H1 (cell line): ENCODE measurements around the gene PTPRR. TPM values are rescaled to one million over a fixed set of nuclear protein-coding genes. Genes with fewer than 3 reads are reported as not detected.

ENCODE experiments used
- CTCF ChIA-PET: fragments of 300-600 bp; sonication (Branson Sonifier 250); formaldehyde crosslinking; loops from one replicate; lab custom pipeline; 2021; ENCODE audit not compliant: partially characterized antibody; lab: Charles Lee
- POLR2A ChIA-PET: fragments of 300-600 bp; sonication (Branson Sonifier 250); formaldehyde crosslinking; loops from one replicate; lab custom pipeline; 2021; ENCODE audit warnings: inconsistent platforms; ENCODE audit not compliant: partially characterized antibody; lab: Charles Lee
- DNase-seq, 2 experiments: peaks; one replicate each; pipeline versions ENCODE4 v3.0.0 to v3.0.0-alpha.2; 2010 to 2022; ENCODE audit warnings: low spot score in 2 of 2, low read depth in 1 of 2, mixed read lengths in 1 of 2
- FAIRE-seq: peaks from 2 replicates; lab custom pipeline; 2011; peaks lifted over from hg19 to GRCh38; lab: Jason Lieb, UNC
- H2AFZ ChIP-seq: 2 replicates; pipeline ENCODE4 v1.8.1; 2012; ENCODE audit warnings: low read length, inconsistent platforms
- H2AK5ac ChIP-seq: 2 replicates; pipeline ENCODE4 v1.6.1; 2013; ENCODE audit warnings: low read depth, low read length
- H2BK120ac ChIP-seq: replicated peaks from 2 replicates; pipeline ENCODE3; 2013; ENCODE audit warnings: low read depth, low read length, inconsistent platforms
- H2BK12ac ChIP-seq: 2 replicates; pipeline ENCODE4 v1.6.1; 2013; ENCODE audit warnings: low read depth, low read length
- H2BK15ac ChIP-seq: 2 replicates; pipeline ENCODE4 v1.6.1; 2013; ENCODE audit warnings: low read length
- H2BK20ac ChIP-seq: 2 replicates; pipeline ENCODE4 v1.6.1; 2013; ENCODE audit warnings: low read length
- H2BK5ac ChIP-seq: 2 replicates; pipeline ENCODE4 v1.6.1; 2013; ENCODE audit warnings: low read depth, low read length
- H3K14ac ChIP-seq: 2 replicates; pipeline ENCODE4 v1.6.1; 2013; ENCODE audit warnings: inconsistent platforms; ENCODE audit not compliant: insufficient read length
- H3K18ac ChIP-seq: 2 replicates; pipeline ENCODE4 v1.6.1; 2013; ENCODE audit warnings: low read length; ENCODE audit errors: extremely low read depth
- H3K23ac ChIP-seq: 2 replicates; pipeline ENCODE4 v1.6.1; 2013; ENCODE audit warnings: inconsistent platforms; ENCODE audit not compliant: insufficient read length
- H3K23me2 ChIP-seq: 2 replicates; pipeline ENCODE4 v1.6.1; 2013; ENCODE audit warnings: low read depth, low read length
- H3K27ac ChIP-seq: 2 replicates; pipeline ENCODE4 v1.6.1; 2011; ENCODE audit warnings: low read depth, low read length, inconsistent platforms
- H3K27me3 ChIP-seq, 4 experiments: replicated peaks in 1 of 4; 1 replicate in 1 of 4; 2 replicates in 3 of 4; pipeline versions ENCODE4 v1.6.1 to v1.8.1; 2011 to 2013; ENCODE audit warnings: low read length in 3 of 4, mild to moderate bottlenecking in 3 of 4, inconsistent platforms in 2 of 4, mixed read lengths in 2 of 4, moderate library complexity in 1 of 4; ENCODE audit not compliant: control insufficient read depth in 3 of 4, insufficient read depth in 3 of 4; ENCODE audit errors: extremely low read depth in 1 of 4
- H3K36me3 ChIP-seq, 4 experiments: 2 replicates each; pipeline versions ENCODE4 v1.6.1 to v1.8.1; 2011 to 2013; ENCODE audit warnings: mild to moderate bottlenecking in 4 of 4, low read length in 3 of 4, moderate library complexity in 2 of 4, control low read depth in 1 of 4, inconsistent platforms in 1 of 4; ENCODE audit not compliant: insufficient read depth in 4 of 4, control insufficient read depth in 2 of 4
- H3K4ac ChIP-seq: replicated peaks from 2 replicates; pipeline ENCODE3; 2013; ENCODE audit warnings: low read length, low read depth, mixed read lengths, inconsistent platforms; ENCODE audit not compliant: insufficient read length
- H3K4me1 ChIP-seq, 4 experiments: replicated peaks in 1 of 4; 1 replicate in 1 of 4; 2 replicates in 3 of 4; pipeline versions ENCODE4 v1.6.1 to v1.8.1; 2011 to 2013; ENCODE audit warnings: low read length in 3 of 4, inconsistent platforms in 2 of 4, mixed read lengths in 1 of 4; ENCODE audit not compliant: insufficient read depth in 4 of 4, control insufficient read depth in 3 of 4
- H3K4me2 ChIP-seq, 2 experiments: 2 replicates each; pipeline versions ENCODE4 v1.6.1 to v1.8.1; 2011 to 2013; ENCODE audit warnings: low read depth in 2 of 2, low read length in 2 of 2, control low read depth in 1 of 2, inconsistent platforms in 1 of 2, mild to moderate bottlenecking in 1 of 2; ENCODE audit not compliant: insufficient read depth in 1 of 2
- H3K4me3 ChIP-seq, 4 experiments: fragments of 200-600, 300-600 bp in 1 of 4; sonication (generic), shearing (Covaris generic), sonication (Bioruptor Twin) in 1 of 4; 2 replicates each; pipeline versions ENCODE4 v1.5.1 to v1.8.1; 2011 to 2016; ENCODE audit warnings: low read length in 4 of 4, low read depth in 3 of 4, control low read depth in 2 of 4, inconsistent platforms in 2 of 4, mild to moderate bottlenecking in 2 of 4, mixed read lengths in 1 of 4, moderate library complexity in 1 of 4; ENCODE audit not compliant: insufficient read depth in 2 of 4; ENCODE audit errors: extremely low read depth in 1 of 4
- H3K56ac ChIP-seq: replicated peaks from 2 replicates; pipeline ENCODE3; 2013; ENCODE audit warnings: low read depth, mild to moderate bottlenecking, mixed read lengths, low read length, inconsistent platforms; ENCODE audit not compliant: insufficient read length
- H3K79me1 ChIP-seq: 2 replicates; pipeline ENCODE4 v1.6.1; 2013; ENCODE audit warnings: low read depth, low read length, control low read depth
- H3K79me2 ChIP-seq, 2 experiments: 2 replicates each; pipeline versions ENCODE4 v1.6.1 to v1.8.1; 2012 to 2013; ENCODE audit warnings: low read length in 2 of 2, mild to moderate bottlenecking in 2 of 2, inconsistent platforms in 1 of 2; ENCODE audit not compliant: insufficient read depth in 2 of 2, control insufficient read depth in 1 of 2
- H3K9ac ChIP-seq, 4 experiments: replicated peaks in 1 of 4; 1 replicate in 1 of 4; 2 replicates in 3 of 4; pipeline versions ENCODE4 v1.6.1 to v1.8.1; 2011 to 2013; ENCODE audit warnings: low read depth in 3 of 4, low read length in 3 of 4, control low read depth in 2 of 4, mild to moderate bottlenecking in 2 of 4, moderate library complexity in 2 of 4, inconsistent platforms in 1 of 4; ENCODE audit errors: extremely low read depth in 1 of 4
- H3K9me3 ChIP-seq, 2 experiments: 2 replicates each; pipeline versions ENCODE4 v1.6.1 to v1.8.1; 2012 to 2013; ENCODE audit warnings: mild to moderate bottlenecking in 2 of 2, moderate library complexity in 2 of 2, control low read depth in 1 of 2, inconsistent platforms in 1 of 2, low read depth in 1 of 2, low read length in 1 of 2, mixed read lengths in 1 of 2; ENCODE audit not compliant: insufficient read depth in 2 of 2
- H4K20me1 ChIP-seq, 2 experiments: replicated peaks in 1 of 2; 2 replicates each; pipeline versions ENCODE3 to v1.8.1; 2011 to 2013; ENCODE audit warnings: inconsistent platforms in 2 of 2, low read length in 2 of 2, mild to moderate bottlenecking in 1 of 2; ENCODE audit not compliant: insufficient read depth in 2 of 2, control insufficient read depth in 1 of 2
- H4K5ac ChIP-seq: 2 replicates; pipeline ENCODE4 v1.6.1; 2013; ENCODE audit warnings: low read length, low read depth, mixed read lengths, inconsistent platforms; ENCODE audit not compliant: insufficient read length
- H4K8ac ChIP-seq: 2 replicates; pipeline ENCODE4 v1.8.0; 2013; ENCODE audit warnings: mild to moderate bottlenecking, moderate library complexity, low read length, inconsistent platforms; ENCODE audit not compliant: insufficient read depth; ENCODE audit errors: extremely low read depth
- H4K91ac ChIP-seq: replicated peaks from 2 replicates; pipeline ENCODE3; 2013; ENCODE audit warnings: low read length, mixed read lengths, inconsistent platforms; ENCODE audit not compliant: insufficient read length
- TBP ChIP-seq: IDR thresholded peaks from 2 replicates; pipeline ENCODE4 v1.6.1; 2011; ENCODE audit warnings: low read depth, low read length, improper control_type of control experiment
- YY1 ChIP-seq: IDR thresholded peaks from 2 replicates; pipeline ENCODE4 v1.6.1; 2011; ENCODE audit warnings: low read depth, mild to moderate bottlenecking, low read length
- WGBS, 2 experiments: shearing (Covaris generic) in 1 of 2; methylation state at CpG; one replicate each; pipeline versions ENCODE4 v1.1.6 to v1.1.7; 2013 to 2015; ENCODE audit warnings: low lambda C conversion rate in 2 of 2, mixed read lengths in 2 of 2, inconsistent platforms in 1 of 2, low coverage in 1 of 2, missing lambda C conversion rate in 1 of 2; ENCODE audit not compliant: insufficient replicate concordance in 2 of 2, insufficient coverage in 1 of 2, insufficient read length in 1 of 2; ENCODE audit errors: extremely low coverage in 1 of 2, missing lambda C conversion rate in 1 of 2; 5-methylcytosine and 5-hydroxymethylcytosine counted together
- polyA plus RNA-seq, 7 experiments: library from polyadenylated mRNA; depleted of rRNA in 3 of 7; stranded (reverse) in 5 of 7; unstranded in 2 of 7; fragments of >200 nt in 5 of 7; fragments of 200-250 nt in 2 of 7; gene quantifications; 1 replicate in 5 of 7; 2 replicates in 1 of 7; 4 replicates in 1 of 7; pipeline versions ENCODE4 v1.2.1 to v1.2.3, GENCODE V29; 2011 to 2013; ENCODE audit warnings: missing spikeins in 2 of 7, mixed read lengths in 2 of 7
- total RNA-seq: library from RNA; stranded (reverse); fragmentation: NEBNext Ultra II Directional; extraction: Animal tissue kit (Norgen Biotek cat#: 25700); gene quantifications from 2 replicates; pipeline ENCODE4 v1.2.1, GENCODE V29; 2021

The PTPRR gene
- total and polyA plus RNA-seq, 2 of the 8 experiments (the other 6 are each of a cell fraction or from before 2014, with no cell fraction given) = 0.07 to 0.35 TPM

GRCh38 chr12:70706611-70707010, 213.9 kb downstream of the PTPRR start:
- WGBS, 2 experiments = 89% methylated on average over 2 of the region's 2 CpGs; no CpG with 5 or more reads in 1 of the 2 experiments
- no peak overlapping the region for H2BK20ac ChIP-seq
- FAIRE-seq = no peak
- H3K4ac ChIP-seq = no peak overlapping the region
- H3K23me2 ChIP-seq = no peaks in the 10 kb centered on the region
- H2BK15ac ChIP-seq = no peak overlapping the region
- H4K5ac ChIP-seq = no peak overlapping the region
- H3K56ac ChIP-seq = no peak overlapping the region
- no peak overlapping the region for H3K14ac ChIP-seq
- H2AK5ac ChIP-seq = no peak overlapping the region
- no peaks in the 10 kb centered on the region for H4K20me1 ChIP-seq
- H3K4me2 ChIP-seq = no peak overlapping the region
- H3K27ac ChIP-seq = no peak overlapping the region
- no peak overlapping the region for H2AFZ ChIP-seq
- no peak for DNase-seq
- ChIA-PET POLR2A (no interaction called here), CTCF (no interaction called here)
- H2BK120ac ChIP-seq = no peak overlapping the region
- H2BK12ac ChIP-seq = no peak overlapping the region
- no peak overlapping the region for H3K4me3 ChIP-seq
- H3K9ac ChIP-seq = no peak overlapping the region
- H3K36me3 ChIP-seq = no peaks in the 10 kb centered on the region
- no peak overlapping the region for H4K91ac ChIP-seq
- no peak overlapping the region for H2BK5ac ChIP-seq
- H3K4me1 ChIP-seq = no peaks in the 10 kb centered on the region; a peak in 1 of 7 replicates
- H3K27me3 ChIP-seq = no peaks in the 10 kb centered on the region
- no peak overlapping the region for H3K18ac ChIP-seq
- H3K79me2 ChIP-seq = no peaks in the 10 kb centered on the region
- no peak overlapping the region for H4K8ac ChIP-seq
- H3K79me1 ChIP-seq = no peaks in the 10 kb centered on the region
- TF ChIP-seq TBP = no peak
- TF ChIP-seq YY1 = no peak
- H3K9me3 ChIP-seq = no peaks in the 10 kb centered on the region
- no peak overlapping the region for H3K23ac ChIP-seq
